GM23248 (cell line): Measurements from ENCODE around the gene YWHAG.

Experiments
- EZH2 ChIP-seq: fragments of 200-600 bp; sonication (generic); IDR thresholded peaks from 2 replicates; pipeline ENCODE4 v1.6.1; 2018; ENCODE audit warnings: antibody characterized with exemption, mild to moderate bottlenecking; ENCODE audit not compliant: insufficient read depth, poor library complexity, severe bottlenecking
- EZH2phosphoT487 ChIP-seq: fragments of 200-600 bp; sonication (generic); IDR thresholded peaks from 2 replicates; pipeline ENCODE4 v1.6.1; 2018; ENCODE audit warnings: antibody characterized with exemption, moderate library complexity, mild to moderate bottlenecking, low read depth; ENCODE audit not compliant: insufficient read depth

GRCh38 chr7:76351372-76351771 lies 7.4 kb downstream of the YWHAG start:
- no peak for TF ChIP-seq EZH2
- TF ChIP-seq EZH2phosphoT487 = no peak
